AG09319 (cell line): ENCODE data around the gene BLOC1S6.

Source experiments
- DNase-seq: peaks from one replicate; pipeline ENCODE4 v3.0.0-alpha.2; 2010; ENCODE audit warnings: low read depth; ENCODE audit errors: extremely low read depth
- CTCF ChIP-seq: IDR thresholded peaks from 2 replicates; pipeline ENCODE4 v1.5.1; 2011; ENCODE audit warnings: low read depth, mild to moderate bottlenecking, inconsistent platforms, low read length, moderate library complexity

Gene BLOC1S6

GRCh38 chr15:45637552-45638033 lies 50.4 kb downstream of the BLOC1S6 start:
- peak; percentile 95 for DNase-seq
- TF ChIP-seq CTCF = no peak

GRCh38 chr15:45640616-45641015 lies 53.4 kb downstream of the BLOC1S6 start:
- DNase-seq = no peak
- no peak for TF ChIP-seq CTCF

GRCh38 chr15:45641374-45641781 lies 54.2 kb downstream of the BLOC1S6 start:
- DNase-seq = peak; percentile 76
- TF ChIP-seq CTCF = no peak

GRCh38 chr15:45641999-45642932 lies 55.1 kb downstream of the BLOC1S6 start:
- TF ChIP-seq CTCF = no peak
- peak; percentile 75 for DNase-seq

GRCh38 chr15:45644437-45644836 lies 57.3 kb downstream of the BLOC1S6 start:
- no peak for TF ChIP-seq CTCF
- DNase-seq = no peak

GRCh38 chr15:45645026-45645980 lies 58.1 kb downstream of the BLOC1S6 start:
- no peak for DNase-seq

More at GRCh38 chr15:45645026-45645980, 58.1 kb downstream of the BLOC1S6 start:
- no peak for TF ChIP-seq CTCF
